Epithelial cell of esophagus (primary cell): ENCODE measurements around the gene SRGAP1.

Experiments used
- DNase-seq: peaks from one replicate; pipeline ENCODE4 v3.0.0; 2010; ENCODE audit warnings: low read depth
- H3K4me3 ChIP-seq: 2 replicates; pipeline ENCODE4 v1.5.1; 2011; ENCODE audit warnings: mild to moderate bottlenecking, low read length, control low read depth
- CTCF ChIP-seq: IDR thresholded peaks from 2 replicates; pipeline ENCODE4 v1.5.1; 2011; ENCODE audit warnings: low read depth, mild to moderate bottlenecking, low read length, control low read depth, inconsistent platforms; ENCODE audit not compliant: insufficient read depth; ENCODE audit errors: missing control alignments

Gene SRGAP1

GRCh38 chr12:63949902-63950301 lies 105.4 kb downstream of the SRGAP1 start:
- TF ChIP-seq CTCF, result no peak
- no peak for DNase-seq
- no peak overlapping the region for H3K4me3 ChIP-seq

- no peak overlapping the region for H3K4me3 ChIP-seq
- TF ChIP-seq CTCF, result no peak
- DNase-seq, result no peak
Measured at GRCh38 chr12:63952995-63953394, 108.5 kb downstream of the SRGAP1 start.

GRCh38 chr12:63955831-63956666 lies 111.5 kb downstream of the SRGAP1 start:
- no peak overlapping the region for H3K4me3 ChIP-seq
- peak; percentile 68 for DNase-seq
- TF ChIP-seq CTCF, result no peak

GRCh38 chr12:63957496-63957895 lies 113.0 kb downstream of the SRGAP1 start:
- DNase-seq, result no peak
- no peak overlapping the region for H3K4me3 ChIP-seq
- TF ChIP-seq CTCF, result no peak

GRCh38 chr12:63958876-63959580 lies 114.5 kb downstream of the SRGAP1 start:
- no peak overlapping the region for H3K4me3 ChIP-seq
- no peak for TF ChIP-seq CTCF
- DNase-seq, result no peak

GRCh38 chr12:63961048-63961447 lies 116.5 kb downstream of the SRGAP1 start:
- no peak for TF ChIP-seq CTCF
- no peak for DNase-seq

GRCh38 chr12:63961543-63961942 lies 117.0 kb downstream of the SRGAP1 start:
- no peak for DNase-seq
- H3K4me3 ChIP-seq, result no peak overlapping the region
- no peak for TF ChIP-seq CTCF

More at GRCh38 chr12:63961048-63961447, 116.5 kb downstream of the SRGAP1 start:
- H3K4me3 ChIP-seq, result no peak overlapping the region
